ENCODE results near the gene NALCN.

GRCh38 chr13:101157261-101157660, 259.0 kb downstream of the NALCN start:
- TF ChIP-seq, protein P1, sequence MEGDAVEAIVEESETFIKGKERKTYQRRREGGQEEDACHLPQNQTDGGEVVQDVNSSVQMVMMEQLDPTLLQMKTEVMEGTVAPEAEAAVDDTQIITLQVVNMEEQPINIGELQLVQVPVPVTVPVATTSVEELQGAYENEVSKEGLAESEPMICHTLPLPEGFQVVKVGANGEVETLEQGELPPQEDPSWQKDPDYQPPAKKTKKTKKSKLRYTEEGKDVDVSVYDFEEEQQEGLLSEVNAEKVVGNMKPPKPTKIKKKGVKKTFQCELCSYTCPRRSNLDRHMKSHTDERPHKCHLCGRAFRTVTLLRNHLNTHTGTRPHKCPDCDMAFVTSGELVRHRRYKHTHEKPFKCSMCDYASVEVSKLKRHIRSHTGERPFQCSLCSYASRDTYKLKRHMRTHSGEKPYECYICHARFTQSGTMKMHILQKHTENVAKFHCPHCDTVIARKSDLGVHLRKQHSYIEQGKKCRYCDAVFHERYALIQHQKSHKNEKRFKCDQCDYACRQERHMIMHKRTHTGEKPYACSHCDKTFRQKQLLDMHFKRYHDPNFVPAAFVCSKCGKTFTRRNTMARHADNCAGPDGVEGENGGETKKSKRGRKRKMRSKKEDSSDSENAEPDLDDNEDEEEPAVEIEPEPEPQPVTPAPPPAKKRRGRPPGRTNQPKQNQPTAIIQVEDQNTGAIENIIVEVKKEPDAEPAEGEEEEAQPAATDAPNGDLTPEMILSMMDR (IDR thresholded peaks at IDR 0.05 in 4 of 5, conservative IDR thresholded peaks at IDR 0.05 in 1 of 5) = no peak
- TF ChIP-seq POLR2A (IDR thresholded peaks at IDR 0.05) = no peak

Data from gastrocnemius medialis (tissue), 4 donors.